ENCODE measurements around the gene GRIN2A.

The GRIN2A gene

DNA sequence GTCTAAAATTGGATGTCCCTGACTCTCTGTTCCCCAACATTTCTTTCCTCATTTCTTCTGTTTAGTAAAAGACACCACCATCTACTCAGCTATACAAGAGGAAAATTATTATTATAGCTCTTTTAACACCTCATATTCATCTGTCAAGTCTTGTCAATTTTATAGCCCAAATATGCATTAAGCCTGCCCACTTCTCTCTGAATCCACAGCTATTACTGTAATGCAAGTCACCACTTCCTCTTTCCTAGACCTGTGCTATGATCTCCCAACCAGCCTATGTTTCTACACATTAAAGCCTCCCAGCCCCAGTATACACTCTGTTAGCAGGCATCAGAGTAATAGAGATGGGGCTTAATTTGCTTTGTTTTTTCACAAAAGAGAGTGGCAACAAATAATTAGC lies 252.9 kb downstream of the GRIN2A start:
- Histone ChIP-seq H3K23ac (ENCODE audit: low read length in 2 of 2) (no peak overlapping the region), H2BK15ac (ENCODE audit: low read depth, poor library complexity, severe bottlenecking) (no peak overlapping the region), H3K9me3 (ENCODE audit: control insufficient read depth, low read length) (no peaks in the 10 kb centered on the region), H3K36me3 (ENCODE audit: control insufficient read depth in 1 of 2, insufficient read depth in 2 of 2, low read depth in 1 of 2, low read length in 2 of 2) (no peaks in the 10 kb centered on the region), H3K4ac (ENCODE audit: low read depth in 1 of 2, low read length in 2 of 2) (no peak overlapping the region), H4K91ac (ENCODE audit: low read length) (no peak overlapping the region), H3K4me3 (ENCODE audit: insufficient read depth in 1 of 2, low read depth in 1 of 2, low read length in 2 of 2) (no peak overlapping the region), H3K18ac (ENCODE audit: low read depth in 1 of 2, low read length in 2 of 2) (no peak overlapping the region), H3K27me3 (ENCODE audit: control insufficient read depth in 1 of 2, insufficient read depth in 1 of 2, low read length in 2 of 2) (no peaks in the 10 kb centered on the region), H2BK5ac (ENCODE audit: low read depth, low read length, poor library complexity, severe bottlenecking) (no peak overlapping the region), H2AFZ (ENCODE audit: low read depth, low read length) (no peak overlapping the region), H3K4me1 (ENCODE audit: control insufficient read depth, insufficient read depth, low read depth, low read length) (no peaks in the 10 kb centered on the region), H2BK12ac (ENCODE audit: low read length in 2 of 2) (no peak overlapping the region), H3K27ac (ENCODE audit: low read length, poor library complexity, severe bottlenecking) (no peak overlapping the region), H2BK120ac (ENCODE audit: low read depth, low read length) (no peak overlapping the region), H3K79me1 (replicated peaks; ENCODE audit: low read length, poor library complexity, severe bottlenecking) (no peaks in the 10 kb centered on the region), H2AK5ac (ENCODE audit: low read length, severe bottlenecking) (no peak overlapping the region), H3K14ac (ENCODE audit: low read length in 2 of 2) (no peak overlapping the region), H3K4me2 (ENCODE audit: low read length, poor library complexity, severe bottlenecking) (no peak overlapping the region), H3K9ac (ENCODE audit: low read length) (no peak overlapping the region), H4K8ac (ENCODE audit: low read length) (no peak overlapping the region)
- no peak for DNase-seq

DNA sequence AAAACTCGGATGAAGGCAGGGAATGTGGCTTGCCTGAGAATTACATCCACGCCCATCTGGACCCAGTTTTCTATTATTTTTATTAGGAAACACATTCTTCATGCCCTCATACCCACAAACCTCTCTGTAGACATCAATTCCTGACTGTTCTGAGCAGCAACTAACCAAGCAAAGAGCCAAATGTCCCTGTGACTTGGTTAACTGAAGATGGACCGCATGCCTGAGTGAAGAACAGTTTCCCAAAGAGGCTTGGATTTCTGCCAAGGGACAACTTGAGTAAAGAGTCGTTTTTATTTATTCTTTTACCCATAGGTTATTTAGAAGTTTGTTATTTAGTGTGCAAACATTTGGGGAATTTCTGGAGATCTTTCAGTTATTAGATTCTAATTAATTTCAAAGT lies 259.8 kb downstream of the GRIN2A start:
- no peak overlapping the region for H3K18ac ChIP-seq (ENCODE audit: low read depth in 1 of 2, low read length in 2 of 2)
- H2AK5ac ChIP-seq (ENCODE audit: low read length, severe bottlenecking) = no peak overlapping the region
- no peak overlapping the region for H3K9ac ChIP-seq (ENCODE audit: low read length)
- no peak overlapping the region for H2BK5ac ChIP-seq (ENCODE audit: low read depth, low read length, poor library complexity, severe bottlenecking)
- no peak overlapping the region for H2BK15ac ChIP-seq (ENCODE audit: low read depth, poor library complexity, severe bottlenecking)
- H3K27me3 ChIP-seq (ENCODE audit: control insufficient read depth in 1 of 2, insufficient read depth in 1 of 2, low read length in 2 of 2) = no peaks in the 10 kb centered on the region
- H3K27ac ChIP-seq (ENCODE audit: low read length, poor library complexity, severe bottlenecking) = no peak overlapping the region
- no peak overlapping the region for H3K14ac ChIP-seq (ENCODE audit: low read length in 2 of 2)
- H3K4ac ChIP-seq (ENCODE audit: low read depth in 1 of 2, low read length in 2 of 2) = no peak overlapping the region
- H2BK120ac ChIP-seq (ENCODE audit: low read depth, low read length) = no peak overlapping the region
- H3K4me1 ChIP-seq (ENCODE audit: control insufficient read depth, insufficient read depth, low read depth, low read length) = no peaks in the 10 kb centered on the region
- no peak for DNase-seq
- H3K4me3 ChIP-seq (ENCODE audit: insufficient read depth in 1 of 2, low read depth in 1 of 2, low read length in 2 of 2) = no peak overlapping the region
- no peak overlapping the region for H4K91ac ChIP-seq (ENCODE audit: low read length)
- no peak overlapping the region for H4K8ac ChIP-seq (ENCODE audit: low read length)
- no peak overlapping the region for H2AFZ ChIP-seq (ENCODE audit: low read depth, low read length)
- H3K9me3 ChIP-seq (ENCODE audit: control insufficient read depth, low read length) = no peaks in the 10 kb centered on the region
- H3K79me1 ChIP-seq (replicated peaks; ENCODE audit: low read length, poor library complexity, severe bottlenecking) = no peaks in the 10 kb centered on the region
- no peak overlapping the region for H2BK12ac ChIP-seq (ENCODE audit: low read length in 2 of 2)
- H3K4me2 ChIP-seq (ENCODE audit: low read length, poor library complexity, severe bottlenecking) = no peak overlapping the region
- H3K36me3 ChIP-seq (ENCODE audit: control insufficient read depth in 1 of 2, insufficient read depth in 2 of 2, low read depth in 1 of 2, low read length in 2 of 2) = no peaks in the 10 kb centered on the region
- WGBS = 59% methylated on average over 3 of the region's 4 CpGs
- H3K23ac ChIP-seq (ENCODE audit: low read length in 2 of 2) = no peak overlapping the region

DNA sequence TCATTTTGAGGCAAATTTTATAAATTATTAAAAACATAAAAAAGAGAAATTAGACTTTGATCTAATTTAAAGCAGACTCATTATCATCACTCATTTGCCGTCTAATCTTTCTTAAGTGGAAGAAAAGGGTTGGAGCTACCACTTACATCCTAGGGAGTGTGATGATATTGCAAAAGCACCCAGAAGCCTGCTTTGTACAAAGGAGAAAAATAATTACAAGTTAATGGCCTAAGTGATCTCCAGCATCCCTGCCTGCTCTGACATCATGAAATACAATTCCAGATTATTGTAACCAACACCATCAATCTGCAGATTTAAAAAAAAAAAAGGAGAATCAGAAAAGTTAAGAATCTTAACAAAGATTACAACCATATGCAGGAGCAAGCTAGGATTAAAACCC lies 260.2 kb downstream of the GRIN2A start:
- Histone ChIP-seq H3K36me3 (ENCODE audit: control insufficient read depth in 1 of 2, insufficient read depth in 2 of 2, low read depth in 1 of 2, low read length in 2 of 2) (no peaks in the 10 kb centered on the region), H3K9me3 (ENCODE audit: control insufficient read depth, low read length) (no peaks in the 10 kb centered on the region), H2BK12ac (ENCODE audit: low read length in 2 of 2) (no peak overlapping the region), H2AK5ac (ENCODE audit: low read length, severe bottlenecking) (no peak overlapping the region), H2BK15ac (ENCODE audit: low read depth, poor library complexity, severe bottlenecking) (no peak overlapping the region), H3K18ac (ENCODE audit: low read depth in 1 of 2, low read length in 2 of 2) (no peak overlapping the region), H3K27me3 (ENCODE audit: control insufficient read depth in 1 of 2, insufficient read depth in 1 of 2, low read length in 2 of 2) (no peaks in the 10 kb centered on the region), H3K4me1 (ENCODE audit: control insufficient read depth, insufficient read depth, low read depth, low read length) (no peaks in the 10 kb centered on the region), H3K14ac (ENCODE audit: low read length in 2 of 2) (no peak overlapping the region), H2BK120ac (ENCODE audit: low read depth, low read length) (no peak overlapping the region), H3K23ac (ENCODE audit: low read length in 2 of 2) (no peak overlapping the region), H3K27ac (ENCODE audit: low read length, poor library complexity, severe bottlenecking) (no peak overlapping the region), H4K8ac (ENCODE audit: low read length) (no peak overlapping the region), H3K79me1 (replicated peaks; ENCODE audit: low read length, poor library complexity, severe bottlenecking) (no peaks in the 10 kb centered on the region), H2BK5ac (ENCODE audit: low read depth, low read length, poor library complexity, severe bottlenecking) (no peak overlapping the region), H3K9ac (ENCODE audit: low read length) (no peak overlapping the region), H4K91ac (ENCODE audit: low read length) (no peak overlapping the region), H3K4me2 (ENCODE audit: low read length, poor library complexity, severe bottlenecking) (no peak overlapping the region), H3K4ac (ENCODE audit: low read depth in 1 of 2, low read length in 2 of 2) (no peak overlapping the region), H3K4me3 (ENCODE audit: insufficient read depth in 1 of 2, low read depth in 1 of 2, low read length in 2 of 2) (no peak overlapping the region), H2AFZ (ENCODE audit: low read depth, low read length) (no peak overlapping the region)
- no CpG with 5 or more reads among the region's 1 CpG for WGBS
- no peak for DNase-seq

DNA sequence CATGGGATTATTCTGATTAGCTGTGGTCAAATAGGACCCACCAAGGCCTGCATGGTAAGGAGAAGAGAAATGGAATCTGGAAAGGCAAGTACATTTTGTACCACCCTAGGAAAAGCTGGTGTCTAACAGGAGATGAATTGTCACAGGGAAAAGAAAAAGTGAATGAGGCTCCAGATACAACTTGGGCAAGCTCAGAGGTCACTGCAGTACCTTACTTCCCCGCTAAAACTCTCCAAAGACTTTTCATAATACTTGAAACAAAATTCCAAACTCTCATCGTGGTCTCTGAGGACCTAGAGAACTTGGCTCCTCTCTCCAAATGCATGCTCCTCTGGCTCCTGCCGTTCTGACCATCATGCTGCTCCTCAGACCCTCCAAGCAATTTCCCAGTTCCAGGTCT lies 262.8 kb downstream of the GRIN2A start:
- DNase-seq = no peak
- WGBS = 58% methylated on average over 3 of the region's 3 CpGs

More for the DNA sequence above, 262.8 kb downstream of the GRIN2A start:
- Histone ChIP-seq H3K4me1 (ENCODE audit: control insufficient read depth, insufficient read depth, low read depth, low read length) (no peaks in the 10 kb centered on the region), H3K27me3 (ENCODE audit: control insufficient read depth in 1 of 2, insufficient read depth in 1 of 2, low read length in 2 of 2) (no peaks in the 10 kb centered on the region), H3K4ac (ENCODE audit: low read depth in 1 of 2, low read length in 2 of 2) (no peak overlapping the region), H2BK5ac (ENCODE audit: low read depth, low read length, poor library complexity, severe bottlenecking) (no peak overlapping the region), H4K91ac (ENCODE audit: low read length) (no peak overlapping the region), H3K18ac (ENCODE audit: low read depth in 1 of 2, low read length in 2 of 2) (no peak overlapping the region), H3K14ac (ENCODE audit: low read length in 2 of 2) (no peak overlapping the region), H2BK12ac (ENCODE audit: low read length in 2 of 2) (no peak overlapping the region), H3K36me3 (ENCODE audit: control insufficient read depth in 1 of 2, insufficient read depth in 2 of 2, low read depth in 1 of 2, low read length in 2 of 2) (no peaks in the 10 kb centered on the region), H2AK5ac (ENCODE audit: low read length, severe bottlenecking) (no peak overlapping the region), H4K8ac (ENCODE audit: low read length) (no peak overlapping the region), H3K9ac (ENCODE audit: low read length) (no peak overlapping the region), H2AFZ (ENCODE audit: low read depth, low read length) (no peak overlapping the region), H3K23ac (ENCODE audit: low read length in 2 of 2) (no peak overlapping the region), H3K4me3 (ENCODE audit: insufficient read depth in 1 of 2, low read depth in 1 of 2, low read length in 2 of 2) (no peak overlapping the region), H2BK15ac (ENCODE audit: low read depth, poor library complexity, severe bottlenecking) (no peak overlapping the region), H3K4me2 (ENCODE audit: low read length, poor library complexity, severe bottlenecking) (no peak overlapping the region), H3K79me1 (replicated peaks; ENCODE audit: low read length, poor library complexity, severe bottlenecking) (no peaks in the 10 kb centered on the region), H2BK120ac (ENCODE audit: low read depth, low read length) (no peak overlapping the region), H3K27ac (ENCODE audit: low read length, poor library complexity, severe bottlenecking) (no peak overlapping the region), H3K9me3 (ENCODE audit: control insufficient read depth, low read length) (no peaks in the 10 kb centered on the region)
